ENCODE measurements around the gene GAL.

DNA sequence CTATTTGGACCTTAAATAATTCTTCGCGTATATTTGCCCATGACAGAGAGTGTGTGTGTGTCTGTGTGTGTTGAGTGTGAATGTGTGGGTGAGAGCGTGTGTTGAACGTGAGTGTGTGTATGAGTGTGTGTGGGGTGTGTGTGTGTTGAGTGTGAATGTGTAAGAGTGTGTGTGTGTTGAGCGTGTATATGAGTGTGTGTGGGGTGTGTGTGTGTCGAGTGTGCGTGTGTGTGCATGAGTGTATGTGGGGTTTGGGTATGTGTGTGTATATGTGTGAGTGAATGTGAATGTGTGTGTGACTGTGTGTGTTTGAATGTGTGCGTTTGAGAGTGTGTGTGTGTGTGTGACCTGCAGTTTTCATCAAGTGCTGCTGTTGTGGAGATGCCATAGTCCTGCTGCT is 26.8 kb downstream of the GAL start:
- TF ChIP-seq POLR2A (IDR thresholded peaks at IDR 0.05): no peak
- TF ChIP-seq, protein P1, sequence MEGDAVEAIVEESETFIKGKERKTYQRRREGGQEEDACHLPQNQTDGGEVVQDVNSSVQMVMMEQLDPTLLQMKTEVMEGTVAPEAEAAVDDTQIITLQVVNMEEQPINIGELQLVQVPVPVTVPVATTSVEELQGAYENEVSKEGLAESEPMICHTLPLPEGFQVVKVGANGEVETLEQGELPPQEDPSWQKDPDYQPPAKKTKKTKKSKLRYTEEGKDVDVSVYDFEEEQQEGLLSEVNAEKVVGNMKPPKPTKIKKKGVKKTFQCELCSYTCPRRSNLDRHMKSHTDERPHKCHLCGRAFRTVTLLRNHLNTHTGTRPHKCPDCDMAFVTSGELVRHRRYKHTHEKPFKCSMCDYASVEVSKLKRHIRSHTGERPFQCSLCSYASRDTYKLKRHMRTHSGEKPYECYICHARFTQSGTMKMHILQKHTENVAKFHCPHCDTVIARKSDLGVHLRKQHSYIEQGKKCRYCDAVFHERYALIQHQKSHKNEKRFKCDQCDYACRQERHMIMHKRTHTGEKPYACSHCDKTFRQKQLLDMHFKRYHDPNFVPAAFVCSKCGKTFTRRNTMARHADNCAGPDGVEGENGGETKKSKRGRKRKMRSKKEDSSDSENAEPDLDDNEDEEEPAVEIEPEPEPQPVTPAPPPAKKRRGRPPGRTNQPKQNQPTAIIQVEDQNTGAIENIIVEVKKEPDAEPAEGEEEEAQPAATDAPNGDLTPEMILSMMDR (IDR thresholded peaks at IDR 0.05 in 8 of 11, conservative IDR thresholded peaks at IDR 0.05 in 3 of 11): no peak
- no peak for TF ChIP-seq POLR2AphosphoS5 (IDR thresholded peaks at IDR 0.05)
